Uterus (tissue), 4 donors: ENCODE data around the gene BPGM. TPM values are rescaled to one million over a fixed set of nuclear protein-coding genes. Genes with fewer than 3 reads are reported as not detected.
A peak's percentile ranks its signal among the peaks of the same experiment; 100 is the strongest.

Experiments used
- DNase-seq, 2 donors: peaks; one replicate each; pipeline ENCODE4 v3.0.0-alpha.2; 2019 to 2020
- H3K27ac ChIP-seq, 2 donors: fragments of 200-600 bp; sonication (generic); 1 replicate in 1 of 2; 2 replicates in 1 of 2; pipeline ENCODE4 v1.5.1; 2016 to 2018
- H3K27me3 ChIP-seq, 2 donors: fragments of 200-600 bp; sonication (generic); one replicate each; pipeline ENCODE4 v1.5.1; 2018 to 2019; ENCODE audit warnings: control low read depth in 1 of 2
- H3K36me3 ChIP-seq, 2 donors: fragments of 200-600 bp; sonication (generic); one replicate each; pipeline ENCODE4 v1.5.1; 2019; ENCODE audit warnings: control low read depth in 1 of 2
- H3K4me1 ChIP-seq, 2 donors: fragments of 200-600 bp; sonication (generic); one replicate each; pipeline ENCODE4 v1.5.1; 2018 to 2019; ENCODE audit warnings: control low read depth in 1 of 2
- H3K4me3 ChIP-seq, 2 donors: fragments of 200-600 bp; sonication (generic); 1 replicate in 1 of 2; 2 replicates in 1 of 2; pipeline ENCODE4 v1.5.1; 2018 to 2019; ENCODE audit warnings: mild to moderate bottlenecking in 1 of 2
- H3K9me3 ChIP-seq, 2 donors: fragments of 200-600 bp; sonication (generic); one replicate each; pipeline ENCODE4 v1.5.1; 2019; ENCODE audit warnings: control low read depth in 1 of 2
- CTCF ChIP-seq, 4 experiments: fragments of 200-600 bp in 2 of 4; fragments of 450-650 bp in 2 of 4; sonication (generic) in 2 of 4; IDR thresholded peaks; one replicate each; pipeline ENCODE4 v1.5.1; 2016 to 2019; ENCODE audit warnings: antibody characterized with exemption in 4 of 4, mild to moderate bottlenecking in 2 of 4, moderate library complexity in 1 of 4
- POLR2A ChIP-seq, 2 donors: fragments of 450-650 bp; IDR thresholded peaks; one replicate each; pipeline ENCODE4 v1.6.1; 2016; ENCODE audit warnings: antibody characterized with exemption in 2 of 2, mild to moderate bottlenecking in 1 of 2, moderate library complexity in 1 of 2
- intact Hi-C: fragments of 100-400 bp; cut with DNase I; formaldehyde crosslinking; loops from one replicate; pipeline ENCODE4 v1.15.1; 2023; ENCODE audit warnings: low total_unique reads
- total RNA-seq, 4 donors: library from RNA; depleted of rRNA in 3 of 4; stranded (reverse); fragments of >200 nt in 3 of 4; gene quantifications; one replicate each; pipeline versions ENCODE4 v1.1.0 to v1.2.4, GENCODE V29; 2014 to 2023
- donor health status: DM: yes; HTN: yes; CAD: no.

Gene BPGM
- total RNA-seq, 4 donors from 2014 or later = 11.0 to 57.4 (median 15.0) TPM

- no peak overlapping the region for H3K4me3 ChIP-seq
- TF ChIP-seq CTCF (IDR thresholded peaks at IDR 0.05) = no peak
- no peak for TF ChIP-seq POLR2A (IDR thresholded peaks at IDR 0.05)
- H3K9me3 ChIP-seq = no peaks in the 10 kb centered on the region
- peak overlapping the region; percentile 91 to 92 for H3K27ac ChIP-seq
- H3K4me1 ChIP-seq = no peaks in the 10 kb centered on the region
- intact Hi-C loops = no loop called here
- H3K36me3 ChIP-seq = no peaks in the 10 kb centered on the region
- no peaks in the 10 kb centered on the region for H3K27me3 ChIP-seq
- DNase-seq = no peak
These were observed 59.1 kb downstream of the BPGM start for GRCh38 chr7:134705716-134706115.

- Histone ChIP-seq H3K4me1 (no peaks in the 10 kb centered on the region), H3K9me3 (no peaks in the 10 kb centered on the region), H3K27ac (peak overlapping the region; percentile 11 to 29), H3K4me3 (no peak overlapping the region), H3K27me3 (no peaks in the 10 kb centered on the region), H3K36me3 (no peaks in the 10 kb centered on the region)
- intact Hi-C loops = no loop called here
- no peak for TF ChIP-seq CTCF (IDR thresholded peaks at IDR 0.05)
- TF ChIP-seq POLR2A (IDR thresholded peaks at IDR 0.05) = no peak
- DNase-seq = no peak
These were observed 59.8 kb downstream of the BPGM start for GRCh38 chr7:134706468-134706867.

- intact Hi-C loops = no loop called here
- no peak for DNase-seq
- H3K9me3 ChIP-seq = no peaks in the 10 kb centered on the region
- no peak overlapping the region for H3K27ac ChIP-seq
- H3K4me3 ChIP-seq = no peak overlapping the region
- TF ChIP-seq CTCF (IDR thresholded peaks at IDR 0.05) (no peak), POLR2A (IDR thresholded peaks at IDR 0.05) (no peak)
- no peaks in the 10 kb centered on the region for H3K4me1 ChIP-seq
- H3K27me3 ChIP-seq = no peaks in the 10 kb centered on the region
- H3K36me3 ChIP-seq = no peaks in the 10 kb centered on the region
These were observed 61.2 kb downstream of the BPGM start for GRCh38 chr7:134707663-134708378.

- Histone ChIP-seq H3K4me1 (no peaks in the 10 kb centered on the region), H3K27me3 (no peaks in the 10 kb centered on the region), H3K36me3 (no peaks in the 10 kb centered on the region), H3K27ac (no peak overlapping the region), H3K4me3 (no peak overlapping the region), H3K9me3 (no peaks in the 10 kb centered on the region)
- no peak for DNase-seq
- TF ChIP-seq CTCF (IDR thresholded peaks at IDR 0.05) = no peak
- no peak for TF ChIP-seq POLR2A (IDR thresholded peaks at IDR 0.05)
- intact Hi-C loops = no loop called here
These were observed 62.0 kb downstream of the BPGM start for GRCh38 chr7:134708692-134709091.

GRCh38 chr7:134709197-134709596, 62.5 kb downstream of the BPGM start:
- Histone ChIP-seq H3K4me1 (no peaks in the 10 kb centered on the region), H3K4me3 (no peak overlapping the region), H3K27me3 (no peaks in the 10 kb centered on the region), H3K9me3 (no peaks in the 10 kb centered on the region), H3K27ac (no peak overlapping the region), H3K36me3 (no peaks in the 10 kb centered on the region)
- DNase-seq = no peak
- TF ChIP-seq POLR2A (IDR thresholded peaks at IDR 0.05) (no peak), CTCF (IDR thresholded peaks at IDR 0.05) (no peak)
- intact Hi-C loops = no loop called here
